HepG2 (cell line): Measurements from ENCODE around the gene ZBTB7C. TPM values are rescaled to one million over a fixed set of nuclear protein-coding genes. Genes with fewer than 3 reads are reported as not detected.

Experiments
- CHD4 ChIP-seq: fragments of 200-600 bp; sonication (generic); IDR thresholded peaks from 2 replicates; pipeline ENCODE4 v1.7.0; 2017; ENCODE audit warnings: mild to moderate bottlenecking, low read length, borderline replicate concordance
- CTCF ChIP-seq: sonication (generic); formaldehyde crosslinking; IDR thresholded peaks from 2 replicates; pipeline ENCODE4 v1.5.0; 2020; ENCODE audit warnings: mild to moderate bottlenecking, missing genetic modification reagents, moderate library complexity
- LCORL ChIP-seq, 2 experiments: fragments of 450-650 bp in 1 of 2; sonication (generic) in 1 of 2; formaldehyde crosslinking in 1 of 2; IDR thresholded peaks; 2 replicates each; pipeline versions ENCODE4 v1.5.0 to v1.6.1; 2017 to 2020; ENCODE audit warnings: antibody characterized with exemption in 1 of 2, missing genetic modification reagents in 1 of 2
- PAX8 ChIP-seq: sonication (generic); formaldehyde crosslinking; IDR thresholded peaks from 2 replicates; pipeline ENCODE4 v1.8.0; 2022; ENCODE audit warnings: mild to moderate bottlenecking, missing genetic modification reagents, borderline replicate concordance
- PHF20 ChIP-seq: sonication (generic); formaldehyde crosslinking; IDR thresholded peaks from 2 replicates; pipeline ENCODE4 v1.5.0; 2020; ENCODE audit warnings: mild to moderate bottlenecking, missing genetic modification reagents
- SALL1 ChIP-seq: sonication (generic); formaldehyde crosslinking; IDR thresholded peaks from 2 replicates; pipeline ENCODE4 v1.8.0; 2022; ENCODE audit warnings: mild to moderate bottlenecking, missing genetic modification reagents
- SOX13 ChIP-seq, 3 experiments: fragments of 450-650 bp in 1 of 3; sonication (generic) in 1 of 3; formaldehyde crosslinking in 1 of 3; IDR thresholded peaks in 2 of 3; conservative IDR thresholded peaks in 1 of 3; 2 replicates each; pipeline versions ENCODE4 v1.5.0 to v1.6.1; 2016 to 2020; ENCODE audit warnings: antibody characterized with exemption in 1 of 3, mild to moderate bottlenecking in 1 of 3, missing compliant biosample characterization in 1 of 3, missing genetic modification reagents in 1 of 3, moderate library complexity in 1 of 3
- ZBTB44 ChIP-seq: sonication (generic); formaldehyde crosslinking; IDR thresholded peaks from 2 replicates; pipeline ENCODE4 v1.4.0; 2020; ENCODE audit warnings: missing genetic modification reagents
- ZBTB7B ChIP-seq: sonication (generic); formaldehyde crosslinking; IDR thresholded peaks from 2 replicates; pipeline ENCODE4 v1.4.0; 2020; ENCODE audit warnings: missing genetic modification reagents
- ZNF260 ChIP-seq: sonication (generic); formaldehyde crosslinking; IDR thresholded peaks from 2 replicates; pipeline ENCODE4 v1.4.0; 2020; ENCODE audit warnings: missing genetic modification reagents, low read depth, mild to moderate bottlenecking, borderline replicate concordance
- ZNF773 ChIP-seq: sonication (generic); formaldehyde crosslinking; IDR thresholded peaks from 2 replicates; pipeline ENCODE4 v1.4.0; 2020; ENCODE audit warnings: missing genetic modification reagents, borderline replicate concordance
- ZSCAN25 ChIP-seq: sonication (generic); formaldehyde crosslinking; IDR thresholded peaks from 2 replicates; pipeline ENCODE4 v1.8.0; 2022; ENCODE audit warnings: mild to moderate bottlenecking, missing genetic modification reagents
- polyA plus RNA-seq, 8 experiments: library from polyadenylated mRNA; depleted of rRNA in 3 of 8; stranded (reverse) in 7 of 8; unstranded in 1 of 8; fragments of >200 nt; fragmentation: Illumina TruSeq in 4 of 8; extraction: Trizol in 4 of 8; gene quantifications; 2 replicates each; pipeline versions ENCODE4 v1.2.1 to v1.2.3, GENCODE V29; 2011 to 2016; ENCODE audit warnings: low read depth in 4 of 8, missing spikeins in 1 of 8, mixed read lengths in 1 of 8; ENCODE audit not compliant: insufficient read depth in 1 of 8
- total RNA-seq, 5 experiments: library from RNA; depleted of rRNA; stranded (reverse); fragments of >200 nt; fragmentation: Illumina TruSeq; extraction: Trizol; gene quantifications; 2 replicates each; pipeline ENCODE4 v1.2.3, GENCODE V29; 2016; ENCODE audit warnings: low read depth in 1 of 5
- TF ChIP-seq, protein P1 (sequence below): sonication (generic); formaldehyde crosslinking; IDR thresholded peaks from 2 replicates; pipeline ENCODE4 v1.4.0; 2020; ENCODE audit warnings: missing genetic modification reagents, borderline replicate concordance
- TF ChIP-seq, protein P2 (sequence below): sonication (generic); formaldehyde crosslinking; IDR thresholded peaks from 2 replicates; pipeline ENCODE4 v1.4.0; 2020; ENCODE audit warnings: low read depth, missing genetic modification reagents

The ZBTB7C gene
- total and polyA plus RNA-seq, 2 of the 13 experiments (the other 11 are each of a cell fraction or from before 2014, with no cell fraction given), result 0.01 to 0.04 TPM

GRCh38 chr18:48167897-48168253, 241.3 kb downstream of the ZBTB7C start (continued):
- TF ChIP-seq SALL1 (CRISPR knock-in tag) (peak; percentile 71), ZNF260 (no peak), CHD4 (no peak; the same call in 1 of the 2 replicates), LCORL (IDR thresholded peaks at IDR 0.05) (no peak), LCORL (CRISPR knock-in tag; IDR thresholded peaks at IDR 0.05) (peak; percentile 32; the same call in 1 of the 2 replicates), PHF20 (CRISPR knock-in tag) (no peak), PAX8 (no peak), ZBTB7B (CRISPR knock-in tag) (0 out of 2 replicates have a peak, but pooled peaks have one; percentile 33), SOX13 (IDR thresholded peaks at IDR 0.05) (no peak), SOX13 (CRISPR knock-in tag; conservative IDR thresholded peaks at IDR 0.05 in 1 of 2, IDR thresholded peaks at IDR 0.05 in 1 of 2) (peak in 1 of 2 experiments; percentile 43; a peak in 1 of 4 replicates), ZBTB44 (CRISPR knock-in tag) (no peak), CTCF (no peak), ZNF773 (CRISPR knock-in tag) (no peak), ZSCAN25 (0 out of 2 replicates have a peak, but pooled peaks have one; percentile 28)
- TF ChIP-seq, protein P1, sequence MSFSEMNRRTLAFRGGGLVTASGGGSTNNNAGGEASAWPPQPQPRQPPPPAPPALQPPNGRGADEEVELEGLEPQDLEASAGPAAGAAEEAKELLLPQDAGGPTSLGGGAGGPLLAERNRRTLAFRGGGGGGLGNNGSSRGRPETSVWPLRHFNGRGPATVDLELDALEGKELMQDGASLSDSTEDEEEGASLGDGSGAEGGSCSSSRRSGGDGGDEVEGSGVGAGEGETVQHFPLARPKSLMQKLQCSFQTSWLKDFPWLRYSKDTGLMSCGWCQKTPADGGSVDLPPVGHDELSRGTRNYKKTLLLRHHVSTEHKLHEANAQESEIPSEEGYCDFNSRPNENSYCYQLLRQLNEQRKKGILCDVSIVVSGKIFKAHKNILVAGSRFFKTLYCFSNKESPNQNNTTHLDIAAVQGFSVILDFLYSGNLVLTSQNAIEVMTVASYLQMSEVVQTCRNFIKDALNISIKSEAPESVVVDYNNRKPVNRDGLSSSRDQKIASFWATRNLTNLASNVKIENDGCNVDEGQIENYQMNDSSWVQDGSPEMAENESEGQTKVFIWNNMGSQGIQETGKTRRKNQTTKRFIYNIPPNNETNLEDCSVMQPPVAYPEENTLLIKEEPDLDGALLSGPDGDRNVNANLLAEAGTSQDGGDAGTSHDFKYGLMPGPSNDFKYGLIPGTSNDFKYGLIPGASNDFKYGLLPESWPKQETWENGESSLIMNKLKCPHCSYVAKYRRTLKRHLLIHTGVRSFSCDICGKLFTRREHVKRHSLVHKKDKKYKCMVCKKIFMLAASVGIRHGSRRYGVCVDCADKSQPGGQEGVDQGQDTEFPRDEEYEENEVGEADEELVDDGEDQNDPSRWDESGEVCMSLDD (CRISPR knock-in tag), result peak; percentile 43; the same call in 1 of the 2 replicates
- TF ChIP-seq, protein P2, sequence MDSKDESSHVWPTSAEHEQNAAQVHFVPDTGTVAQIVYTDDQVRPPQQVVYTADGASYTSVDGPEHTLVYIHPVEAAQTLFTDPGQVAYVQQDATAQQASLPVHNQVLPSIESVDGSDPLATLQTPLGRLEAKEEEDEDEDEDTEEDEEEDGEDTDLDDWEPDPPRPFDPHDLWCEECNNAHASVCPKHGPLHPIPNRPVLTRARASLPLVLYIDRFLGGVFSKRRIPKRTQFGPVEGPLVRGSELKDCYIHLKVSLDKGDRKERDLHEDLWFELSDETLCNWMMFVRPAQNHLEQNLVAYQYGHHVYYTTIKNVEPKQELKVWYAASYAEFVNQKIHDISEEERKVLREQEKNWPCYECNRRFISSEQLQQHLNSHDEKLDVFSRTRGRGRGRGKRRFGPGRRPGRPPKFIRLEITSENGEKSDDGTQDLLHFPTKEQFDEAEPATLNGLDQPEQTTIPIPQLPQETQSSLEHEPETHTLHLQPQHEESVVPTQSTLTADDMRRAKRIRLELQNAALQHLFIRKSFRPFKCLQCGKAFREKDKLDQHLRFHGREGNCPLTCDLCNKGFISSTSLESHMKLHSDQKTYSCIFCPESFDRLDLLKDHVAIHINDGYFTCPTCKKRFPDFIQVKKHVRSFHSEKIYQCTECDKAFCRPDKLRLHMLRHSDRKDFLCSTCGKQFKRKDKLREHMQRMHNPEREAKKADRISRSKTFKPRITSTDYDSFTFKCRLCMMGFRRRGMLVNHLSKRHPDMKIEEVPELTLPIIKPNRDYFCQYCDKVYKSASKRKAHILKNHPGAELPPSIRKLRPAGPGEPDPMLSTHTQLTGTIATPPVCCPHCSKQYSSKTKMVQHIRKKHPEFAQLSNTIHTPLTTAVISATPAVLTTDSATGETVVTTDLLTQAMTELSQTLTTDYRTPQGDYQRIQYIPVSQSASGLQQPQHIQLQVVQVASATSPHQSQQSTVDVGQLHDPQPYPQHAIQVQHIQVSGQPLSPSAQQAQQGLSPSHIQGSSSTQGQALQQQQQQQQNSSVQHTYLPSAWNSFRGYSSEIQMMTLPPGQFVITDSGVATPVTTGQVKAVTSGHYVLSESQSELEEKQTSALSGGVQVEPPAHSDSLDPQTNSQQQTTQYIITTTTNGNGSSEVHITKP, result no peak
